Neural cell (in vitro differentiated cells): ENCODE data around the gene ABCB8. TPM values are rescaled to one million over a fixed set of nuclear protein-coding genes. Genes with fewer than 3 reads are reported as not detected.

Experiments used
- H2AFZ ChIP-seq: fragments of 200-600, 300-800 bp; sonication (generic), shearing (Covaris generic); 2 replicates; pipeline ENCODE4 v1.6.0; 2014; ENCODE audit warnings: low read depth, mild to moderate bottlenecking, antibody characterized with exemption, low read length, moderate library complexity
- H3F3A ChIP-seq: fragments of 200-600 bp; shearing (Covaris generic); 2 replicates; pipeline ENCODE4 v1.6.1; 2016; ENCODE audit warnings: mild to moderate bottlenecking, moderate library complexity, mixed read lengths, antibody characterized with exemption, low read length; ENCODE audit not compliant: insufficient read depth, poor library complexity, severe bottlenecking
- H3K27ac ChIP-seq: fragments of 200-600, 300-800 bp; sonication (generic), shearing (Covaris generic); 2 replicates; pipeline ENCODE4 v1.5.1; 2014; ENCODE audit warnings: mild to moderate bottlenecking, low read length, moderate library complexity
- H3K27me3 ChIP-seq: fragments of 300-800, 200-600 bp; sonication (generic), shearing (Covaris generic); 2 replicates; pipeline ENCODE4 v1.6.0; 2014; ENCODE audit warnings: mild to moderate bottlenecking, low read depth, low read length, moderate library complexity; ENCODE audit not compliant: insufficient read depth
- H3K36me3 ChIP-seq: fragments of 300-800, 200-600 bp; sonication (generic), shearing (Covaris generic); 2 replicates; pipeline ENCODE4 v1.5.1; 2014; ENCODE audit warnings: mild to moderate bottlenecking, antibody characterized with exemption, low read length, moderate library complexity; ENCODE audit not compliant: insufficient read depth
- H3K4me2 ChIP-seq: fragments of 300-800, 200-600 bp; sonication (generic), shearing (Covaris generic); 2 replicates; pipeline ENCODE4 v1.6.0; 2014; ENCODE audit warnings: mild to moderate bottlenecking, low read length
- H3K4me3 ChIP-seq: fragments of 300-800, 200-600 bp; sonication (generic), shearing (Covaris generic); 2 replicates; pipeline ENCODE4 v1.5.1; 2014; ENCODE audit warnings: mild to moderate bottlenecking, low read length, moderate library complexity
- H3K79me2 ChIP-seq: fragments of 200-600 bp; shearing (Covaris generic); replicated peaks from 2 replicates; pipeline ENCODE4 v1.6.0; 2014; ENCODE audit warnings: mild to moderate bottlenecking, low read length, moderate library complexity; ENCODE audit not compliant: insufficient read depth
- H3K9ac ChIP-seq: fragments of 300-800, 200-600 bp; sonication (generic), shearing (Covaris generic); 2 replicates; pipeline ENCODE4 v1.6.1; 2016; ENCODE audit warnings: mild to moderate bottlenecking, low read length, mixed read lengths
- H3K9me2 ChIP-seq: fragments of 200-600 bp; shearing (Covaris generic); 2 replicates; pipeline ENCODE4 v1.6.1; 2016; ENCODE audit warnings: mild to moderate bottlenecking, low read length, mixed read lengths; ENCODE audit not compliant: insufficient read depth
- H3K9me3 ChIP-seq: fragments of 200-600, 300-800 bp; sonication (generic), shearing (Covaris generic); 2 replicates; pipeline ENCODE4 v1.6.1; 2016; ENCODE audit warnings: mild to moderate bottlenecking, mixed run types, low read length, moderate library complexity, mixed read lengths
- H4K20me1 ChIP-seq: fragments of 200-600 bp; shearing (Covaris generic); 2 replicates; pipeline ENCODE4 v1.6.1; 2016; ENCODE audit warnings: mild to moderate bottlenecking, mixed run types; ENCODE audit not compliant: insufficient read depth
- CTCF ChIP-seq: fragments of 450-650 bp; IDR thresholded peaks from 2 replicates; pipeline ENCODE4 v1.5.1; 2014; ENCODE audit warnings: antibody characterized with exemption, mild to moderate bottlenecking, moderate library complexity; ENCODE audit not compliant: poor library complexity, severe bottlenecking
- EP300 ChIP-seq: fragments of 450-650 bp; conservative IDR thresholded peaks from 2 replicates; pipeline ENCODE4 v1.6.1; 2014; ENCODE audit warnings: antibody characterized with exemption, mild to moderate bottlenecking, moderate library complexity; ENCODE audit not compliant: poor library complexity, severe bottlenecking
- EZH2 ChIP-seq: fragments of 200-600, 300-800 bp; shearing (Covaris generic), sonication (generic); IDR thresholded peaks from 2 replicates; pipeline ENCODE4 v1.6.1; 2014; ENCODE audit warnings: antibody characterized with exemption, low read length, borderline replicate concordance, mild to moderate bottlenecking; ENCODE audit not compliant: insufficient read depth, poor library complexity, severe bottlenecking
- MXI1 ChIP-seq: fragments of 450-650 bp; conservative IDR thresholded peaks from 2 replicates; pipeline ENCODE4 v1.6.1; 2014; ENCODE audit warnings: antibody characterized with exemption, mild to moderate bottlenecking; ENCODE audit not compliant: poor library complexity, severe bottlenecking
- POLR2AphosphoS5 ChIP-seq: IDR thresholded peaks from 2 replicates; pipeline ENCODE4 v1.6.1; 2012
- RAD21 ChIP-seq: fragments of 450-650 bp; conservative IDR thresholded peaks from 2 replicates; pipeline ENCODE4 v1.6.1; 2014; ENCODE audit warnings: antibody characterized with exemption, mild to moderate bottlenecking, moderate library complexity
- SMC3 ChIP-seq: fragments of 450-650 bp; conservative IDR thresholded peaks from 2 replicates; pipeline ENCODE4 v1.6.1; 2014; ENCODE audit warnings: antibody characterized with exemption, mild to moderate bottlenecking, moderate library complexity; ENCODE audit not compliant: poor library complexity
- TAF1 ChIP-seq: IDR thresholded peaks from 2 replicates; pipeline ENCODE4 v1.6.1; 2012; ENCODE audit warnings: low read depth
- polyA plus RNA-seq: library from polyadenylated mRNA; depleted of rRNA; stranded (reverse); fragments of >200 nt; gene quantifications from 2 replicates; pipeline ENCODE4 v1.2.3, GENCODE V29; 2014
- TF ChIP-seq, protein P1 (sequence below): IDR thresholded peaks from 2 replicates; pipeline ENCODE4 v1.6.1; 2012; ENCODE audit warnings: borderline replicate concordance

Gene ABCB8
- polyA plus RNA-seq, 1 donor from 2014 or later = 40.5 TPM

GRCh38 chr7:151048911-151049463, 20.7 kb downstream of the ABCB8 start:
- H4K20me1 ChIP-seq = no peaks in the 10 kb centered on the region
- H3K79me2 ChIP-seq = no peaks in the 10 kb centered on the region
- H3K4me2 ChIP-seq = no peak overlapping the region
- H3K9ac ChIP-seq = no peak overlapping the region
- no peaks in the 10 kb centered on the region for H3K9me2 ChIP-seq
- no peaks in the 10 kb centered on the region for H3F3A ChIP-seq
- no peak overlapping the region for H2AFZ ChIP-seq
- no peak overlapping the region for H3K27ac ChIP-seq
- no peaks in the 10 kb centered on the region for H3K36me3 ChIP-seq
- H3K4me3 ChIP-seq = no peak overlapping the region
- TF ChIP-seq, protein P1, sequence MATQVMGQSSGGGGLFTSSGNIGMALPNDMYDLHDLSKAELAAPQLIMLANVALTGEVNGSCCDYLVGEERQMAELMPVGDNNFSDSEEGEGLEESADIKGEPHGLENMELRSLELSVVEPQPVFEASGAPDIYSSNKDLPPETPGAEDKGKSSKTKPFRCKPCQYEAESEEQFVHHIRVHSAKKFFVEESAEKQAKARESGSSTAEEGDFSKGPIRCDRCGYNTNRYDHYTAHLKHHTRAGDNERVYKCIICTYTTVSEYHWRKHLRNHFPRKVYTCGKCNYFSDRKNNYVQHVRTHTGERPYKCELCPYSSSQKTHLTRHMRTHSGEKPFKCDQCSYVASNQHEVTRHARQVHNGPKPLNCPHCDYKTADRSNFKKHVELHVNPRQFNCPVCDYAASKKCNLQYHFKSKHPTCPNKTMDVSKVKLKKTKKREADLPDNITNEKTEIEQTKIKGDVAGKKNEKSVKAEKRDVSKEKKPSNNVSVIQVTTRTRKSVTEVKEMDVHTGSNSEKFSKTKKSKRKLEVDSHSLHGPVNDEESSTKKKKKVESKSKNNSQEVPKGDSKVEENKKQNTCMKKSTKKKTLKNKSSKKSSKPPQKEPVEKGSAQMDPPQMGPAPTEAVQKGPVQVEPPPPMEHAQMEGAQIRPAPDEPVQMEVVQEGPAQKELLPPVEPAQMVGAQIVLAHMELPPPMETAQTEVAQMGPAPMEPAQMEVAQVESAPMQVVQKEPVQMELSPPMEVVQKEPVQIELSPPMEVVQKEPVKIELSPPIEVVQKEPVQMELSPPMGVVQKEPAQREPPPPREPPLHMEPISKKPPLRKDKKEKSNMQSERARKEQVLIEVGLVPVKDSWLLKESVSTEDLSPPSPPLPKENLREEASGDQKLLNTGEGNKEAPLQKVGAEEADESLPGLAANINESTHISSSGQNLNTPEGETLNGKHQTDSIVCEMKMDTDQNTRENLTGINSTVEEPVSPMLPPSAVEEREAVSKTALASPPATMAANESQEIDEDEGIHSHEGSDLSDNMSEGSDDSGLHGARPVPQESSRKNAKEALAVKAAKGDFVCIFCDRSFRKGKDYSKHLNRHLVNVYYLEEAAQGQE = no peak
- no peak for TF ChIP-seq TAF1
- TF ChIP-seq EP300 = no peak
- TF ChIP-seq POLR2AphosphoS5 = no peak
- no peak for TF ChIP-seq CTCF
- TF ChIP-seq RAD21 = no peak
- TF ChIP-seq SMC3 = no peak
- TF ChIP-seq MXI1 = no peak
- TF ChIP-seq EZH2 = no peak
- no peaks in the 10 kb centered on the region for H3K9me3 ChIP-seq
- peaks cover 23% of the 10 kb centered on the region for H3K27me3 ChIP-seq

- Histone ChIP-seq H3K4me3 (peak overlapping the region; percentile 43), H3K27ac (no peak overlapping the region), H3F3A (no peaks in the 10 kb centered on the region), H3K79me2 (no peaks in the 10 kb centered on the region), H3K4me2 (no peak overlapping the region), H3K9me3 (no peaks in the 10 kb centered on the region), H3K36me3 (no peaks in the 10 kb centered on the region), H3K9me2 (no peaks in the 10 kb centered on the region), H3K9ac (no peak overlapping the region), H2AFZ (no peak overlapping the region), H3K27me3 (peaks cover 23% of the 10 kb centered on the region), H4K20me1 (no peaks in the 10 kb centered on the region)
- TF ChIP-seq, protein P1 = peak; percentile 37
- no peak for TF ChIP-seq EP300
These were observed 22.9 kb downstream of the ABCB8 start for GRCh38 chr7:151051108-151051507.
